HG03095 (cell line): ENCODE data around the gene SH2D2A.

Source experiments
- ATAC-seq: cut with Tn5 transposase; IDR thresholded peaks from one replicate; pipeline ENCODE4 v1.9.1; 2021; ENCODE audit warnings: moderate library complexity; ENCODE audit not compliant: unreplicated experiment

SH2D2A gene

GRCh38 chr1:156816561-156817328 lies at the start of gene SH2D2A:
Gene SH2D2A (minus strand): TSS chr1:156816848. CDS start chr1:156816708, 140 bp downstream.
- no peak for ATAC-seq

GRCh38 chr1:156865865-156866248 lies 49.2 kb upstream of the SH2D2A start:
- no peak for ATAC-seq

DNA sequence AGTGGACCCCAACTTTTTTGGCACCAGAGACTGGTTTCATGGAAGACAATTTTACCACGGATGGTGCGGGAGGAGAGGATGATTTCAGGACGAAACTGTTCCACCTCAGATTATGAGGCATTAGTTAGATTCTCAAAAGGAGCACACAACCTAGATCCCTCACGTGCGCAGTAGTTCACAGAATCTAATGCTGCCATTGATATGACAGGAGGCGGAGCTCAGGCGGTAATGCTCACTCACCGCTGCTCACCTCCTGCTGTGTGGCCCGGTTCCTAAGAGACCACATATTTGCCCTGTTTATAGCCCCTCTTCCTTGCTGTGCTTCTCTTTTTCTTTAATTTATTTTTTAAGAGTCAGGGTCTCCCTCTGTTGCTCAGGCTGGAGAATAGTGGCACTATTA lies 48.6 kb upstream of the SH2D2A start:
- ATAC-seq = no peak

DNA sequence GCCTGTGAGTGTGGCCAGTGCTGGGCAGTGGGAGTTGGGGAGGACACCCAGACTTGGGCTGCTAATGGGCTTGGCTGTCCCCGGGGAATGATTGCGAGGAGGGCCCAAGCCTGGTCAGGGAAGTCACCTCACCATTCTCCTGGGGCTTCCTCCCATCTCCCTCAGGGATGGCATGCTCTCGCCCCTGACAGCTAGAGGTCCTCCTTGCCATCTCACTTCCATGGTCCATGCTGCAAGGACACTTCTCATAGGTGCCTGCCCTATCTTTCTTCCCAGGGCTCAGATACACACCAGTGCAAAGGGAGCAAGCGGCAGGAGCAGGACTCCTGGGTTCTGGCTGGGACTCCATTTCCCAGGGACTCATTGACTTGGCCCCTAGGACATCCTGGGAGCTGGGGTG lies 48.1 kb upstream of the SH2D2A start:
- no peak for ATAC-seq

DNA sequence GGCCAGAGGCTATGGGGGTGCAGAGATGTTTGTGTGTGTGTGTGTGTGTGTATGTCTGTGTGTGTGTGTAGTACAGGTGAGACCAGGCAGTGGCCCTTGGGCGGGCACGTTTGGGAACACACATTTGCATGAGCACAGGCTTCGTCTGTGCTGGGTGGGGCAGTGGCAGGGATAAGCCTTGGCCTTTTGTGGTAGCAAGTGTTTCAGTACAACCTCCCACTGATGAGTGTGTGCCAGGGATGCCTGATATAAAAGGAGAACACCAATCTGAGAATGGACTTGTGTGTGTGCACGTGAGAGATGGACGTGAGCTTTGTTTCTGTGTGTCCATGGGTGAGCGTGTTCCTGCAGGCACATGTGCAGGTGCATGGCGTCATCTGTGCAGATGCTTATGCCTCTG lies 47.0 kb upstream of the SH2D2A start:
- no peak for ATAC-seq

GRCh38 chr1:156862997-156863599 lies 46.5 kb upstream of the SH2D2A start:
- ATAC-seq = no peak

DNA sequence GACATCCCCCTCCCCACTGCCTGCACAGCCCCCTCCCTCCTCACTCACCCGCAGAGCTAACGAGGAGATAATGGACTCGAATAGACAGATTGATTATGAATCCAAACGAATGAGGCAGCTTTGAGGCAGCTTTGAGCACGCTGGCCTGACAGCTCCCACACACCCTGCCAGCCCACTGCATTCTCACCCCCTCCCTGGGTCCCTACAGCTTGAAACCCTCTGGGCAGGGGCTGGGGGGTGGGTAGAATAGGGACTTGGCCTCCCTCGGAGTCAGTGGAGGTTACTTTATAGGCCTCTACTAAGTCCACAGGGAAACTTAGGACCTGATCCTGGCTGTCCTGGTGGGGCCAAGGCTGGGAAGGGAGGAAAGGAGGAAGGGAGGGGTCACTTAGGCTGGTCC lies 45.9 kb upstream of the SH2D2A start:
- ATAC-seq = no peak

DNA sequence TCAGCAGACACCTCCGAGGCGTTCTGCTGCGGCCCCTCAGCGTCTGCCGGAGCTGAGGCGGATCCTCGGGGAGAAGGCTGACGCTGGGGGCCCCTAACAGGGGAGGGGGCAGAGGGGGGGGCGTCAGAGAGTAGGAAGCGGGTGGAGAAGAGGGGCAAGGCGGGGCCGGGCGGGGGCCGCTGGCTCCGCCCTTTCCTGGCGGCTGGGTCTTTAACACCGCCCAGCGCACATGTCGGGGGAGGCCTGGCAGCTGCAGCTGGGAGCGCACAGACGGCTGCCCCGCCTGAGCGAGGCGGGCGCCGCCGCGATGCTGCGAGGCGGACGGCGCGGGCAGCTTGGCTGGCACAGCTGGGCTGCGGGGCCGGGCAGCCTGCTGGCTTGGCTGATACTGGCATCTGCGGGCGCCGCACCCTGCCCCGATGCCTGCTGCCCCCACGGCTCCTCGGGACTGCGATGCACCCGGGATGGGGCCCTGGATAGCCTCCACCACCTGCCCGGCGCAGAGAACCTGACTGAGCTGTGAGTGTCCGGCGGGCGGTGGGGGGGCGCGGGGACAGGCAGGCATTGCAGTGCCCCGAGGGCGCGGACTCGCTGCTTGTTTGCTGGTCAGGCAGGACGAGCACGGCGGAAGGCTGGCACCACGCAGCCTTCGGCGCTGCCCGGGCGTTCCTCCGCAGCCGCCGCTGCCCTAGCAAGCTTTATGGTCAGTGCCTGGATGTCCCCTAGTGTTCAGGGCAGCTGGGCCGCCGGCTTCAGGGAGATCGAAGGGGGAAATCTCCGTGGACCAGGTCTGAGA lies 44.2 kb upstream of the SH2D2A start, which contains the start of gene NTRK1:
Gene NTRK1, plus strand, starts transcription at position 238 of the 796 bp plus-strand sequence. Its CDS starts 70 bp downstream, at position 308.
- no peak for ATAC-seq

DNA sequence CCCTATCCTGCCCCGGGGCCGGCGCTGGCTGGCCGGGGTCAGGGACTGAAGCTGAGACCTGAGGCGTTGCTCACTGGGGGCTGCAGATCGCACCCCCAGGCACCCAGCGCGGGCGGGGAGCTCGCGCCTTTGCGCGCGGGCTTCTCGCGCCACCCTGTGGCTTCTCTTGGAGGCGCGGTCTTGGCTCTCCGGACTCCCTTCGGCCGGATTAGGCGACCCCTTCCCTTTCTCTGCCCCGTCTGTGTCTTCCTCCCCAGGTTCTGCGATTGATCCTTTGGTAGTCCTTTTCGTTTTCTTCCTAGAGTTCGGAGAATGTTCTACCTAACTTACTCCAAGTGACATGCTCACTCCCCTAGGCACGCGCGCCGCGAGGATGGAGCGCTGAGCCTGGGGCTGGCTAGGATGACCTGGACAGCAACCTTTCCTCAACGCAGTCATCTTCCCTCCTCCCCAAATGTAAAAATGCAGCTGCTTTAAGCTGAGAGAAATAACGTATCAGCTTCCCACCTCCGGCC lies 43.5 kb upstream of the SH2D2A start:
- no peak for ATAC-seq

DNA sequence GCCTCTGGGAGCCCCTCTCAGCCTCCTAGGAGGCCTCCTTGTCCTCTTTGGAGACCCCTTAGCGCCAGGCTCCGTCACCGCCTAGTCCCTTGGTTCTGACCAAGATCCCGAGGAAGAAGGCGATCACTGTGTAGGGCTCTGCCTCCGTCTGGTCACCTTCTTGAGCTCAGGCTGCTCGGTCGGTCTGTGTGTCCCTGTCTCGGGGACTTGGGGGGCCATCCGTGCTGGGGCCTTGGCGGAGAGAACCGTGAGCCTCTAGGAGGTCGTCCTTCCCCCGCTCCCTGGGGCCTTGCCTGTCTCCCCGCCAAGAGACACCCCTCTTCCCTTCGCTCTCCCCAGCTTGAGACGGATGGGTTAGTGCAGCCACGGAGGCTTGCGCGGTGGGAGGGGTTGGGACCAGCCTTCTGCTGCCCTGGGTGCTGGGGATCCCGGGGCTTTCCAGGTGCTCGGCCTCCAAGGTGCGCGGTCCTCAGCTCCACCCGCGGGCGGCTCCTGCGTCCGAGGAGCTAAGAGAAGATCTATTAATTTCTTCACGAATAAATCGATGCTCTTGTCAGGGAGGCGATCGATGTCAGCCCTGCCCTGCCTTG lies 43.0 kb upstream of the SH2D2A start:
- no peak for ATAC-seq

GRCh38 chr1:156858959-156859522 lies 42.4 kb upstream of the SH2D2A start, which contains the start of gene INSRR:
Gene INSRR (minus strand): TSS chr1:156859117. CDS start chr1:156858621, 496 bp downstream.
- no peak for ATAC-seq

DNA sequence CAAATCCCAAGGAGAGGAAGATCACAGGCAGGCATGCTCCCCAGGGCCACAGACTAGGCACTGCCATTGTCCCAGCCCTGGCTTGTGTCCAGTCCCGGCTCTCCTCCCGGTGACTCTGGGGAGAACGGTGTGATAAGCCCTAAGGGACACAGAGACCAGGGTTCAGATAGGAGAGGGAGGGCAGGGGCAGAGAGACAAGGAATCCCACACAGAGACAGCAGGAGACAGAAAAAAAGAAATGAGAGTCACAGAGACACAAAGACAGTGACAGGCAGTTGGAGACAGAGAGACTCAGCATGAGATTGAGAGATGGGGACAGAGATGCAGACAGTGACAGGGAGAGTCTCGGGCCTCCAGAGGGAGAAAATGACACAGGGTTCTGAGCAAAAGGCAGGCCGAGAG lies 41.9 kb upstream of the SH2D2A start:
- no peak for ATAC-seq

GRCh38 chr1:156857532-156857931 lies 40.9 kb upstream of the SH2D2A start:
- no peak for ATAC-seq

- ATAC-seq = no peak
Measured at GRCh38 chr1:156856282-156856785, 39.7 kb upstream of the SH2D2A start.

DNA sequence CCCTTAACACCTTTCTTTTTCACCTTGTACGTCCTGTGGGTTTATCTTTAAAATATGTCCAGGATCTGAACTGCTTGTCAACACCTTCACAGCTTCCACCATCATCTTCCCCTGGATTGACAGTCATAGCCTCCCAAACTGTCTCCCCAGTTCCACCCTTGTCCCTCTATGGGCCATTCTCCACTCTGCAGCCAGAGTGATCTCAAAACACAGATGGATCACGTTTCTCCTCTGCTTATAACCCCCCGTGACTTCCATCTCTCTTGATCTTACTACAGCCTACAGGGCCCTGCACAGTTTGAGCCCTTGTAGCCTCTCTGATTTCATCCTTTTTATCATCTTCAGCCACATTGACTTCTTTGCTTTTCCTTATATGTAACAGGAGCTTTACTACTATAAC lies 38.0 kb upstream of the SH2D2A start:
- ATAC-seq = no peak

- ATAC-seq = no peak
Measured at GRCh38 chr1:156853761-156854160, 37.1 kb upstream of the SH2D2A start.

DNA sequence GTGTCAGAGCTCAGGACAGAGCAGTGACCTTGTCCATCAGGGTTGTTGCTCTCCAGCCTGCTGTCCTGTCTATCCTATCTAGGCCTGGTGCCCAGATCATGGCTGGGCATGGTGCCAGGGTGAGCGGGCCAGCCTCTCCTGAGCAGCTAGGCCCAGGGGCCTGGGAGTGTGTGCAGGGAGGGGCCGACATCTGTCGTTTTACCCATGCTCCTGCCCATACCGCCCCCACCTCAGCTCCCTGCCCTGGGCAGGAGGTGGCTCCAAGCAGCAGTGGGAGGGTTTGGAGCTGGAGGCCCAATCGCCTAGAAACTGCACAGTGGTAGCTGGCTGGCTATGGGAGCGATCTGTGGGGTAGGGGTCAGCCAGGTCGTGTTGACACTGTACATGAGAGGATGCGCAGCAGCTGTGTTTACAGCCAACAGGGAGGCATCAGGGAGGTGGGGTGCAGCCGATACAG lies 35.8 kb upstream of the SH2D2A start:
- no peak for ATAC-seq

GRCh38 chr1:156851779-156852417 lies 35.2 kb upstream of the SH2D2A start:
- ATAC-seq = no peak

DNA sequence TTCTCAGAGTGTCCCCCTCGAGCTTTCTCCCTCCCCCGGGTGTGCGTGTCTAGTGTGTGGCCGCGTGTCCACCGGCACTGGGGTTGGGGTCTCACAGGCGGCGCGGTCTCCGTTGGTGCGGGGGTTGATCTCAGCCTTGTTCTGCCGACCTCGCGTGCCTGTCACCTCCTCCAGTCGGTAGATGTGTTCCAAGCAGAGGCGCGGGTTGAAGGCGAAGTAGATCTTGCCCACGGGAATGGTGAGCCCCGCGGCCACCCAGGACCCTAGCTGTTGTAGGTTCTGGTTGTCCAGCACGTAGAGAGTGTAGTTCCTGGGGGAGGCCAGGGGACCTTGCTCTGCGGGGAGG lies 32.5 kb upstream of the SH2D2A start:
- no peak for ATAC-seq
